Measurements from ENCODE around the gene GLT6D1.

GLT6D1 gene

DNA sequence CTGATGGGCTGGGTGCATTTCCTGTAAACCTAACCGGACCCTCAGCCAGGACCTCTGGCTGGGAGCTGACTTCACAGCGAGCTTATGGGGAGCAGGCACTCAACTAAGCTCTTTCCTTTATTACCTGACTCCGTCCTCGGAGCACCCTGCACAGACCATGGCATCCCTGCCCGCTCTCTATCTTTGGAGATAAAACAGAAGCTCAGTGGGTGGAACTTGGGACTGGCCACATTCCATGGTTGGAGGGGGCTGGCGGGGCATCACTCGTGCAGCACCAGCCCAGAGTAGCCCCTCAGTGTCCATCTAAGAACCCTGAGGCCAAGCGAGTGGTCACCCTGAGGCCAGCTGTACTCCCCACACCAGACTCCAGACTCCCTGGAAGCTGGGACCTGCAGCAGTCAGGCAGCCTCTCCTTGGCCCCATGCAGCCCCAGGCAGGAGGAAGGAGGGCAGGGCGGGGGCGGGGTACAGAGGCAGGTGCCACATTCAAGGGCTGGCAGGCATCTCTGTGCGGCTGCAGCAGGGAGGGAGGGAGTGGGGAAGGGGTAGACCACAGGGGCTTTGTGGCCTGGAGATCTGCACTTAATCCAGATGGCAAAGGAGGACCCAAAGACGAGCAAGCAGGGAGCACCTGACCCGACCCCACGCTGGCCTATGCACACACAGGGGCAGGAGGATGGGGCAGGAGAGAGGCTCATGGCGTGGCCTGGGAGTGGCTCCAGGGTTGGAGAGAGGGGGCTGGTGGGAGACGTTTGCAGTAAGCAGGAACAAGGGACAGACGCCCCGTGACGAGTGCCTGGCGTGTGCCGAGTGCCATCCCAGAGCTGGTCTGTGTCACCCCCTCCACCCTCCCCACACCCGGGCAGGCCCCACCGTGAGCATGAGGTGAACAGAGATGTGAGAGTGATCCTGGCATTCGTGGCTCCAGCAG, 26.1 kb downstream of the GLT6D1 start:
- no peak for DNase-seq (ENCODE audit: low spot score)
- peak overlapping the region; percentile 87 for H3K18ac ChIP-seq (ENCODE audit: low read length)

DNA sequence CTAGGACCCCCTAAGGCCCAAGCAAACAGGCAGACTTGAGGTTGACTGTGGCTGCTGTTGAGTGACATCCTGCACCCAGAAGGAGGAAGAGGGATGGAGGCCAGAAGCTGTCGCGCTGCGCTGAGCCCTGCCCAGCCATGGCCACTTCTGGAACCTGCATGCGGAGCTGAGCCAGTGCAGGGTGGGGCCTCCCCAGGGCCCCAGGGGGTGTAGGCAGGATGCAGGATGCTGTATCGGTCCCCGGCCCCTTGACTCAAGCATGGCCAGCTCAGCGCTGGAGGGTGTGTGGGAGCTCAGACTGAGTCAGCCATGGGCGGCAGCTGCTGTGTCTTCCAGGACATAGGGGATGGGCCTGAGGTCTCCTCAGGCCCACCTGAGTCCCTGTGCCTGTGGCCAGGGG, 26.9 kb downstream of the GLT6D1 start:
- no peaks in the 10 kb centered on the region for H3K36me3 ChIP-seq (replicated peaks in 1 of 2; ENCODE audit: control insufficient read depth in 2 of 2, insufficient read depth in 2 of 2, low read length in 2 of 2)
- peaks cover 3% of the 10 kb centered on the region for H3K79me1 ChIP-seq (ENCODE audit: low read depth, low read length)
- H4K91ac ChIP-seq (ENCODE audit: low read depth, low read length, poor library complexity) = no peak overlapping the region
- H2BK5ac ChIP-seq (ENCODE audit: low read length) = no peak overlapping the region
- H2BK12ac ChIP-seq (ENCODE audit: low read length) = no peak overlapping the region
- H3K4ac ChIP-seq (ENCODE audit: low read length) = peak overlapping the region; percentile 37
- H3K4me1 ChIP-seq (ENCODE audit: control insufficient read depth in 2 of 2, insufficient read depth in 1 of 2, low read depth in 1 of 2, low read length in 2 of 2) = no peaks in the 10 kb centered on the region
- no peak overlapping the region for H3K14ac ChIP-seq (ENCODE audit: low read length)
- H3K4me2 ChIP-seq (ENCODE audit: insufficient read depth, low read length, poor library complexity, severe bottlenecking) = no peak overlapping the region
- H3K27me3 ChIP-seq (ENCODE audit: control insufficient read depth in 3 of 3, insufficient read depth in 3 of 3, low read depth in 1 of 3, low read length in 3 of 3) = peaks cover 0 to 31% (median 0%) of the 10 kb centered on the region in 3 experiments
- H3K18ac ChIP-seq (ENCODE audit: low read length) = peak overlapping the region; percentile 57
- no CpG with 5 or more reads among the region's 8 CpGs for WGBS, 2 donors (ENCODE audit: extremely low coverage in 2 of 2, insufficient read length in 2 of 2, insufficient replicate concordance in 1 of 2)
- H3K27ac ChIP-seq (replicated peaks; ENCODE audit: low read length) = no peak overlapping the region
- H2BK15ac ChIP-seq (ENCODE audit: low read length) = peak overlapping the region; percentile 16
- no peak overlapping the region for H3K9ac ChIP-seq (ENCODE audit: low read depth, low read length, poor library complexity)
- no peak for DNase-seq (ENCODE audit: low spot score)
- peaks cover 0 to 10% of the 10 kb centered on the region in 2 donors for H3K9me3 ChIP-seq (replicated peaks in 1 of 2; ENCODE audit: control insufficient read depth in 2 of 2, insufficient read depth in 1 of 2, low read depth in 1 of 2, low read length in 2 of 2)
- H2AFZ ChIP-seq (ENCODE audit: low read length) = no peak overlapping the region
- H4K8ac ChIP-seq (ENCODE audit: low read depth, low read length) = no peak overlapping the region
- H3K4me3 ChIP-seq (ENCODE audit: low read length in 2 of 2) = peak overlapping the region in 1 of 2 donors; percentile 67
- H2BK120ac ChIP-seq (ENCODE audit: low read depth, low read length) = no peak overlapping the region
- H2AK5ac ChIP-seq (ENCODE audit: low read depth, low read length) = peak overlapping the region; percentile 56
- H3K23ac ChIP-seq (ENCODE audit: low read depth, low read length, poor library complexity) = peak overlapping the region; percentile 85

More for the DNA sequence above, 26.1 kb downstream of the GLT6D1 start:
- H3K14ac ChIP-seq (ENCODE audit: low read length) = peak overlapping the region; percentile 56
- peak overlapping the region; percentile 53 for H2BK5ac ChIP-seq (ENCODE audit: low read length)
- no peak overlapping the region for H3K4ac ChIP-seq (ENCODE audit: low read length)
- H2AFZ ChIP-seq (ENCODE audit: low read length) = no peak overlapping the region
- H3K27ac ChIP-seq (replicated peaks; ENCODE audit: low read length) = no peak overlapping the region
- no peaks in the 10 kb centered on the region for H3K36me3 ChIP-seq (replicated peaks in 1 of 2; ENCODE audit: control insufficient read depth in 2 of 2, insufficient read depth in 2 of 2, low read length in 2 of 2)
- no CpG with 5 or more reads among the region's 24 CpGs for WGBS, 2 donors (ENCODE audit: extremely low coverage in 2 of 2, insufficient read length in 2 of 2, insufficient replicate concordance in 1 of 2)
- H3K4me2 ChIP-seq (ENCODE audit: insufficient read depth, low read length, poor library complexity, severe bottlenecking) = no peak overlapping the region
- peaks cover 0 to 10% of the 10 kb centered on the region in 2 donors for H3K9me3 ChIP-seq (replicated peaks in 1 of 2; ENCODE audit: control insufficient read depth in 2 of 2, insufficient read depth in 1 of 2, low read depth in 1 of 2, low read length in 2 of 2)
- no peak overlapping the region for H4K8ac ChIP-seq (ENCODE audit: low read depth, low read length)
- peak overlapping the region; percentile 8 for H2AK5ac ChIP-seq (ENCODE audit: low read depth, low read length)
- H3K4me3 ChIP-seq (ENCODE audit: low read length in 2 of 2) = no peak overlapping the region
- peaks cover 3% of the 10 kb centered on the region for H3K79me1 ChIP-seq (ENCODE audit: low read depth, low read length)
- peak overlapping the region; percentile 8 for H2BK120ac ChIP-seq (ENCODE audit: low read depth, low read length)
- no peak overlapping the region for H3K23ac ChIP-seq (ENCODE audit: low read depth, low read length, poor library complexity)
- H2BK15ac ChIP-seq (ENCODE audit: low read length) = peak overlapping the region; percentile 37
- H2BK12ac ChIP-seq (ENCODE audit: low read length) = peak overlapping the region; percentile 3
- H3K4me1 ChIP-seq (ENCODE audit: control insufficient read depth in 2 of 2, insufficient read depth in 1 of 2, low read depth in 1 of 2, low read length in 2 of 2) = no peaks in the 10 kb centered on the region
- H3K27me3 ChIP-seq (ENCODE audit: control insufficient read depth in 3 of 3, insufficient read depth in 3 of 3, low read depth in 1 of 3, low read length in 3 of 3) = peaks cover 0 to 33% (median 0%) of the 10 kb centered on the region in 3 experiments
- H4K91ac ChIP-seq (ENCODE audit: low read depth, low read length, poor library complexity) = no peak overlapping the region
- no peak overlapping the region for H3K9ac ChIP-seq (ENCODE audit: low read depth, low read length, poor library complexity)

DNA sequence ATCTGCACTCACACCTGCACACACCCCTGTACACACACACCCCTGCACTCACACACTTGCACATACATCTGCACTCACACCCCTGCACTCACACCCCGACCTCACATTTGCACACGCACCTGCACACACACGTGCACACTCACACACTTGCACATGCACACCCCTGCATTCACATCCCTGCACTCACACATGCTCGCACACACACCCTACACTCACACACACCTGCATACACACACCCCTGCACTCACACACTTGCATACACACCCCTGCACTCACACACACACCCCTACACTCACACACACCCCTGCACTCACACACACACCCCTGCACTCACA, 27.5 kb downstream of the GLT6D1 start:
- Histone ChIP-seq H4K8ac (ENCODE audit: low read depth, low read length) (no peak overlapping the region), H2BK12ac (ENCODE audit: low read length) (peak overlapping the region; percentile 90), H2BK15ac (ENCODE audit: low read length) (no peak overlapping the region), H3K27ac (replicated peaks; ENCODE audit: low read length) (no peak overlapping the region), H3K36me3 (replicated peaks in 1 of 2; ENCODE audit: control insufficient read depth in 2 of 2, insufficient read depth in 2 of 2, low read length in 2 of 2) (no peaks in the 10 kb centered on the region), H3K79me1 (ENCODE audit: low read depth, low read length) (peaks cover 3% of the 10 kb centered on the region), H2AFZ (ENCODE audit: low read length) (no peak overlapping the region), H2BK120ac (ENCODE audit: low read depth, low read length) (no peak overlapping the region), H3K14ac (ENCODE audit: low read length) (peak overlapping the region; percentile 71), H4K91ac (ENCODE audit: low read depth, low read length, poor library complexity) (no peak overlapping the region), H2BK5ac (ENCODE audit: low read length) (no peak overlapping the region), H3K4me1 (ENCODE audit: control insufficient read depth in 2 of 2, insufficient read depth in 1 of 2, low read depth in 1 of 2, low read length in 2 of 2) (no peaks in the 10 kb centered on the region), H3K4me3 (ENCODE audit: low read length in 2 of 2) (peak overlapping the region in 1 of 2 donors; percentile 67), H3K23ac (ENCODE audit: low read depth, low read length, poor library complexity) (peak overlapping the region; percentile 85), H3K4me2 (ENCODE audit: insufficient read depth, low read length, poor library complexity, severe bottlenecking) (no peak overlapping the region), H3K27me3 (ENCODE audit: control insufficient read depth in 3 of 3, insufficient read depth in 3 of 3, low read depth in 1 of 3, low read length in 3 of 3) (peaks cover 0 to 28% (median 0%) of the 10 kb centered on the region in 3 experiments), H3K4ac (ENCODE audit: low read length) (peak overlapping the region; percentile 37), H3K9me3 (replicated peaks in 1 of 2; ENCODE audit: control insufficient read depth in 2 of 2, insufficient read depth in 1 of 2, low read depth in 1 of 2, low read length in 2 of 2) (peaks cover 0 to 10% of the 10 kb centered on the region in 2 donors), H3K18ac (ENCODE audit: low read length) (no peak overlapping the region), H2AK5ac (ENCODE audit: low read depth, low read length) (peak overlapping the region; percentile 56), H3K9ac (ENCODE audit: low read depth, low read length, poor library complexity) (no peak overlapping the region)
- DNase-seq (ENCODE audit: low spot score) = no peak
- WGBS, 2 donors (ENCODE audit: extremely low coverage in 2 of 2, insufficient read length in 2 of 2, insufficient replicate concordance in 1 of 2) = no CpG with 5 or more reads among the region's 4 CpGs

DNA sequence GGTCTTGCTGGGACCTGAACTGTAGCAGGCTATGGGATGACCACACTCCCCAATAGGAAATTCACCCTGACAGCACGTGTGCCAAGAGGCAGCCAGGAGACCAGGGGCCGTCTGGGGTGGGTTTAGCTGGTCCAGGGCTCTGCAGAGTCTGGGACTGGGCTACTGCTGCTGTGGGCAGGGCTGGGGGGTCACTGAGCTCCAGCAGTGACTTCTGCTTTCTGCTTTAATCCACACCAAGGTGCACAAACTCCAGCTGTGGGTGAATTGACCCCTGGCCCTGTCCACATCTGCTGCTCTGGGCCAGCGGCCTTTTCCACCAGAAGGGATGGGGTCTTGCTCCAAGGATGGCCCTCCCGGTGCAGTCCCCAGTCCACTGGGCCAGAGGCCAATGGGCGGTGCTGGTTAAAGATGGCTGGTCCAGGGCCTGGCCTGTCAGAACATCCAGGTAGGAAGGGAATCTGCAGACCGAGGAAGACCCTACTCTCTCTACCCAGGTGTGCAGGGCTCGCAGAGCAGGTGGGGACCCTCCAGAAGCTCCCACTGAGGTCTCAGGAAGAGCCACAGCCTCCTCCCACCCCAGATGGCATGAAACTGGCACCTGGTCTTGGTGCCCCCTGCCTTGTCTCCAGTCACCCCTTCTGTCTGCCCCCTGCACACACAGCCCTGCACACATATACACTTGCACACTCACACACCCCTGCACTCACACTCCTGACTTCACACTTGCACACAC, 28.0 kb downstream of the GLT6D1 start:
- no peak overlapping the region for H2BK15ac ChIP-seq (ENCODE audit: low read length)

More for the DNA sequence above, 28.0 kb downstream of the GLT6D1 start:
- Histone ChIP-seq H2BK120ac (ENCODE audit: low read depth, low read length) (peak overlapping the region; percentile 72), H3K27me3 (ENCODE audit: control insufficient read depth in 3 of 3, insufficient read depth in 3 of 3, low read depth in 1 of 3, low read length in 3 of 3) (peaks cover 0 to 23% (median 0%) of the 10 kb centered on the region in 3 experiments), H3K4me3 (ENCODE audit: low read length in 2 of 2) (peak overlapping the region in 1 of 2 donors; percentile 67), H3K36me3 (replicated peaks in 1 of 2; ENCODE audit: control insufficient read depth in 2 of 2, insufficient read depth in 2 of 2, low read length in 2 of 2) (no peaks in the 10 kb centered on the region), H3K18ac (ENCODE audit: low read length) (peak overlapping the region; percentile 27), H3K79me1 (ENCODE audit: low read depth, low read length) (peaks cover 3% of the 10 kb centered on the region), H3K9ac (ENCODE audit: low read depth, low read length, poor library complexity) (no peak overlapping the region), H3K14ac (ENCODE audit: low read length) (peak overlapping the region; percentile 71), H2BK12ac (ENCODE audit: low read length) (peak overlapping the region; percentile 90), H3K4ac (ENCODE audit: low read length) (no peak overlapping the region), H4K91ac (ENCODE audit: low read depth, low read length, poor library complexity) (no peak overlapping the region), H3K4me1 (ENCODE audit: control insufficient read depth in 2 of 2, insufficient read depth in 1 of 2, low read depth in 1 of 2, low read length in 2 of 2) (no peaks in the 10 kb centered on the region), H2AFZ (ENCODE audit: low read length) (no peak overlapping the region), H2BK5ac (ENCODE audit: low read length) (no peak overlapping the region), H3K23ac (ENCODE audit: low read depth, low read length, poor library complexity) (peak overlapping the region; percentile 73), H3K4me2 (ENCODE audit: insufficient read depth, low read length, poor library complexity, severe bottlenecking) (no peak overlapping the region), H4K8ac (ENCODE audit: low read depth, low read length) (no peak overlapping the region), H2AK5ac (ENCODE audit: low read depth, low read length) (no peak overlapping the region), H3K27ac (replicated peaks; ENCODE audit: low read length) (no peak overlapping the region), H3K9me3 (replicated peaks in 1 of 2; ENCODE audit: control insufficient read depth in 2 of 2, insufficient read depth in 1 of 2, low read depth in 1 of 2, low read length in 2 of 2) (peaks cover 0 to 10% of the 10 kb centered on the region in 2 donors)
- no CpG with 5 or more reads among the region's 7 CpGs for WGBS, 2 donors (ENCODE audit: extremely low coverage in 2 of 2, insufficient read length in 2 of 2, insufficient replicate concordance in 1 of 2)
- no peak for DNase-seq (ENCODE audit: low spot score)
